Panc1 (cell line): Measurements from ENCODE around the gene GRID1.

Experiments
- CTCF ChIP-seq: fragments of 450-650 bp; IDR thresholded peaks from 2 replicates; pipeline ENCODE4 v1.5.1; 2017; ENCODE audit warnings: mild to moderate bottlenecking
- POLR2AphosphoS5 ChIP-seq: IDR thresholded peaks from 2 replicates; pipeline ENCODE4 v1.6.1; 2012; ENCODE audit warnings: mild to moderate bottlenecking, low read depth, low read length, moderate library complexity
- REST ChIP-seq, 2 experiments: IDR thresholded peaks; 2 replicates each; pipeline ENCODE4 v1.6.1; 2011 to 2012; ENCODE audit warnings: low read depth in 2 of 2, control low read depth in 1 of 2, low read length in 1 of 2, mild to moderate bottlenecking in 1 of 2, moderate library complexity in 1 of 2; ENCODE audit not compliant: insufficient read depth in 1 of 2
- SIN3A ChIP-seq: IDR thresholded peaks from 2 replicates; pipeline ENCODE4 v1.6.1; 2012; ENCODE audit warnings: low read depth, mild to moderate bottlenecking, low read length, moderate library complexity, borderline replicate concordance; ENCODE audit not compliant: insufficient read depth
- TCF7L2 ChIP-seq: IDR thresholded peaks from 2 replicates; pipeline ENCODE4 v1.6.1; 2011; ENCODE audit warnings: mild to moderate bottlenecking, low read depth, low read length, inconsistent platforms

GRCh38 chr10:86077271-86077670 lies 289.3 kb downstream of the GRID1 start:
- TF ChIP-seq CTCF (no peak), REST (IDR thresholded peaks at IDR 0.05; ENCODE audit: insufficient read depth in 1 of 2, low read depth in 2 of 2, low read length in 1 of 2) (no peak), POLR2AphosphoS5 (no peak), SIN3A (no peak), TCF7L2 (no peak)
